D721Med (cell line): ENCODE results near the gene NDFIP2.

Experiments used
- DNase-seq: peaks from one replicate; pipeline ENCODE4 v3.0.0; 2011; ENCODE audit warnings: low spot score; ENCODE audit not compliant: insufficient read length
- FAIRE-seq: peaks from 2 replicates; lab custom pipeline; 2011; peaks lifted over from hg19 to GRCh38; lab: Jason Lieb, UNC
- TF ChIP-seq, protein P1 (sequence below): IDR thresholded peaks from 2 replicates; pipeline ENCODE4 v1.5.1; 2012; ENCODE audit warnings: mild to moderate bottlenecking, control low read depth; ENCODE audit not compliant: insufficient read depth; ENCODE audit errors: missing control alignments

The NDFIP2 gene

DNA sequence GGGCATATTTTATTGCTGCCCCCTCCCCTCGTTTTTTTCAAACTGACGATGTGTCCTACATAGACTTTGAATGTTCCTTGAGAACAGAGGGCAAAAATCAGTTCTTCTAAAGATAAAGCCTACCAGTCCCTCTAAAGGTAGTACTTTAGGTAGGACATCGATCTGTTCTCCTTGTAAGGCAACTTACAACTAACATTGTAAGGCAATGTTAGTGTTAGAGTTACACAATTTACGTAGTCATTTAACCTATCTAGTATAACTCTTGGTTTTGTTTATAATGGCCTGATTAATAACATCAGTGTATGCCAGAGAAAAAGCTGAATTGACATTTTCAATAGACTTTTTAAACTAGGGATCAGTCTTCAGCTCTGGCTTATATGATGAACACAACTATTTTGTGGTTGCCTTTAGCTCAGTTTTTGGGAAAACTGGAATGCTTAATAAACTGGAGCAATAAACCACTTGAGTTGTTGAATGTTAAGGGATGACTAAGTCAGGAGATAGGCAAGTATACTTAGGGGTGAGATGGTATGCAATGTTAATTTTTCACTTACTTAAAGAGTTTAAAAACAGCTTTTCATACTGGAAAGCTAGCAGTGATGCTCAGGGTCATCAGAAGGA is 2.2 kb downstream of the NDFIP2 start:
- TF ChIP-seq, protein P1, sequence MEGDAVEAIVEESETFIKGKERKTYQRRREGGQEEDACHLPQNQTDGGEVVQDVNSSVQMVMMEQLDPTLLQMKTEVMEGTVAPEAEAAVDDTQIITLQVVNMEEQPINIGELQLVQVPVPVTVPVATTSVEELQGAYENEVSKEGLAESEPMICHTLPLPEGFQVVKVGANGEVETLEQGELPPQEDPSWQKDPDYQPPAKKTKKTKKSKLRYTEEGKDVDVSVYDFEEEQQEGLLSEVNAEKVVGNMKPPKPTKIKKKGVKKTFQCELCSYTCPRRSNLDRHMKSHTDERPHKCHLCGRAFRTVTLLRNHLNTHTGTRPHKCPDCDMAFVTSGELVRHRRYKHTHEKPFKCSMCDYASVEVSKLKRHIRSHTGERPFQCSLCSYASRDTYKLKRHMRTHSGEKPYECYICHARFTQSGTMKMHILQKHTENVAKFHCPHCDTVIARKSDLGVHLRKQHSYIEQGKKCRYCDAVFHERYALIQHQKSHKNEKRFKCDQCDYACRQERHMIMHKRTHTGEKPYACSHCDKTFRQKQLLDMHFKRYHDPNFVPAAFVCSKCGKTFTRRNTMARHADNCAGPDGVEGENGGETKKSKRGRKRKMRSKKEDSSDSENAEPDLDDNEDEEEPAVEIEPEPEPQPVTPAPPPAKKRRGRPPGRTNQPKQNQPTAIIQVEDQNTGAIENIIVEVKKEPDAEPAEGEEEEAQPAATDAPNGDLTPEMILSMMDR = no peak
- no peak for DNase-seq
- no peak for FAIRE-seq

DNA sequence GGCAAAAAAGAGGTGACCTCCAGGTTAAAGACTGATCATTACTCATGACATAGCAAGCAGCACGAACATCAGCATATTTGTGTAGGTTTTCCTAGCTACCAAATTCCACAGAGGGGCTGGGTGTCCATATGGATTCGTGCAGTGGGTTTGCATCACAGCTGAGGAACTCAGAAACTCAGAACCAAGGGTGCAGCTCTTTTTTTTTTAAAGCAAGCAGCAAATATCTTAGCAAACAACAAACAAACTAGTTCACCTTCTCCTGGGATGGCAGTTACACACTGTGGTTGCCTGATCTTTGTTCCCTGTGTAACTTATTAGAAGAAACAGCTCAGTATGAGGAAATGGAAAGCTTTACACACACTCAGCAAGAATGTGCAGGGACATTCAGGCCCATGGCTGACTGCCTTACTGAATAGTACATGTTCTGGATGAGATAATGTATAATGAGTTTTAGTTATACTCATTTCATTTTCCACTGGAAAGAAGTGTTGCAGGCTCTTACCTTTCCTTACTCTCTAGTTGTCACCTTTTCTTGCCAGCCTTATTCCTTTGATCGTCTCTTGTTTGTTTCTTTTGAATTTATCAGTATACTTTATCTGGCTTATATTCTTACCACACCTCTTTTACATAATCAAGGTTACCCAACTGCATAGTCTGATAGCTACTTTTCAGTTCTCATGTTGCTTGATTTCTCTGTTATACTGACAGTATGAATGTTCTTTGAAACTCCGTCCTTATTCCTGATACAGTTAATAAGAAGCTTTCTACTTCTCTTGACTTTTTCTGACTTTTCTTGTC is 4.3 kb downstream of the NDFIP2 start:
- DNase-seq = no peak
- no peak for FAIRE-seq
- TF ChIP-seq, protein P1 = no peak

DNA sequence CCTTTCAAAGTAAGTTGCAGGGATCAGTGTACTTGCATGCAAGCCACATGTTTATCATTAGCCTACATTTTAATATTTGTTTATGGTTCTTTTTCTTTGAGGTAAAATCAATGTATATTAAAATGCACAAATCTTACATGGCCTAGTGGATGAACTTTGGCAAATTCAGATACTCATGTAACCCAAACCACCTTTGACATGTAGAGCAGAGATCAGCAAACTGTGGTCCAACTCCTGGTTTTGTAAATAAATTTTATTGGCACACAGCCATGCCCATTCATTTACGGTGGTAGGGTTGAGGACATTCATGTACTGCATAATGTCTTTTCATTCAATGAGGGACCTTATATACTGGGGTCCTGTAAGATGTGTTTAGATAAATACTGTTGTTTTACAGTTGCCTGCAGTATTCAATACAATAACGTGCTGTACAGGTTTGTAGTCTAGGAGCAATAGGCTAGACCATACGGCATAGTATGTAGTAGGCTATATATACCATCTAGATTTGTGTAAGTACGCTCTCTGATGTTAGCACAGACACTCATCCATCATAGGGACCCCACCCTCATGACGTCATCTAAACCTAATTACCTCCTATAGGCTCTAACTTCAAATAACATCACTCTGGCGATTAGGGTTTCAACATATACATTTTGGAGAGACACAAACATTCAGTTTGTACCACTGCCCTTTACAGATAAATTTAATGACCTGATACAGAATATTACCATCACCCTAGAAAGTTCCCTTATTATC is 5.7 kb downstream of the NDFIP2 start:
- FAIRE-seq (no peak), DNase-seq (no peak)
- TF ChIP-seq, protein P1 = no peak

DNA sequence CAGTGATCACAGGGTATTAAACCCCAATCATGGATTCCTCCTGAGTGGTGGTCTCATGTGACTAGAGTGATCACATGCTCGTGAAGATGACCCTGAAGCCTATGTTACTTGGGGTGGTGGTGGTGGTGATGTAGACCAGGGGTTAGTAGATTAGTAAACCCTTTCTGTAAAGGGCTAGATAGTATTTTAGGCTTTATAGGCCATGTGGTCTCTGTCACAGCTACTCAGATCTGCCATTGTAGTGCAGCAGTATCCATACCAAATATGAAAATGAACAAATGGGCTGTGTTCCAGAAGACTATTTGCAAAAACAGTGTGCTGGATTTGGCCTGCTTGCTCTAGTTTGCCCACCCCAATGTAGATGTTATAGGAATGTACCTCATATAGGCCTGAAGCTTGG is 9.4 kb downstream of the NDFIP2 start:
- DNase-seq = no peak
- TF ChIP-seq, protein P1 = no peak
- FAIRE-seq = no peak

DNA sequence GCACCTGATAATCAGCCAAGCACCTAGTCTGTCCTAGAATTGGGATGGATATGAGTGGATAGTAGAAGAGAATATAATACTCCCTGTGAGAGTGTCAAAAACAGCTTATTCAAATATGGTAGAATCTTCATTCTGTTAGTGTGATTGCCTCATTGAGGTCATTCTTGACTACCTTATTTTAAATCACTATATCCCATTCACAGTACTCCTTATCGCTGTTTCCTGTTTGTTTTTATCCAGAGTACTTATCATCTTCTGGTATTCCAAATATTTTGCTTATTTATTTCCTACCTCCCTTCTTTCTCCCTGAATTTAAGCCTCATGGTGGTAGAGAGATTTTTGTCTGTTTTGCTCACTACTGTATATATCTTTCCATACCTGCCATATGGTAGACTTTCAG is 9.9 kb downstream of the NDFIP2 start:
- DNase-seq (no peak), FAIRE-seq (no peak)
- TF ChIP-seq, protein P1 = no peak

DNA sequence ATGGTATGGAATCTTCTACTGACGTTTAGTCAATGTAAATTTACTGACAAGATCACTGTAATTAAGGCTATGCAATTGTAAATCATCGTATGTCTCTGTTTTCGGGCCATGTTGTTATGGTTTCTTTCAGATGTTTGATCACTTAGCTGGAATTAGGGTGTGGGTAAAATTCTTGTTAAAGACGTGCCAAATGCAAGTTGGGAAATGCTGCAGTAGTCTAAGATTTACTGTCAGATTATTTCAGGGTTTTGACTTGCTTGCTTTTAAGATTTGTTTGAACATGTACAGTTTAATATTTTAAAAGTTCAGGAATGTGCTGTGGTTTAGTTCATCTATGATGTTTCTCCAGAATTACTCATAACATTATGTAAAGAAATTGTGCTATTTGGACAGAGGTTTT is 10.8 kb downstream of the NDFIP2 start:
- DNase-seq = no peak
- TF ChIP-seq, protein P1 = no peak
- FAIRE-seq = no peak
